H1 (cell line): ENCODE measurements around the gene ARMH3. TPM values are rescaled to one million over a fixed set of nuclear protein-coding genes. Genes with fewer than 3 reads are reported as not detected.

Source experiments
- CEBPB ChIP-seq: IDR thresholded peaks from 2 replicates; pipeline ENCODE4 v1.6.1; 2012; ENCODE audit warnings: low read depth, low read length
- HDAC2 ChIP-seq, 2 experiments: fragments of 300-600 bp in 1 of 2; sonication (generic) in 1 of 2; IDR thresholded peaks; 2 replicates each; pipeline ENCODE4 v1.6.1; 2011 to 2012; ENCODE audit warnings: low read depth in 2 of 2, low read length in 2 of 2, mild to moderate bottlenecking in 2 of 2, moderate library complexity in 2 of 2, borderline replicate concordance in 1 of 2, inconsistent platforms in 1 of 2
- JUND ChIP-seq: IDR thresholded peaks from 2 replicates; pipeline ENCODE4 v1.6.1; 2011; ENCODE audit warnings: mild to moderate bottlenecking, improper control_type of control experiment, low read length
- KDM4A ChIP-seq: IDR thresholded peaks from one replicate; pipeline ENCODE4 v1.7.1; 2012; ENCODE audit warnings: low read depth, mild to moderate bottlenecking, moderate library complexity, low read length, inconsistent platforms; ENCODE audit not compliant: severe bottlenecking
- MAX ChIP-seq: IDR thresholded peaks from 2 replicates; pipeline ENCODE4 v1.6.1; 2012; ENCODE audit warnings: inconsistent platforms
- NRF1 ChIP-seq: IDR thresholded peaks from 2 replicates; pipeline ENCODE4 v1.6.1; 2011; ENCODE audit warnings: mild to moderate bottlenecking, low read depth, low read length, improper control_type of control experiment
- RBBP5 ChIP-seq: IDR thresholded peaks from 2 replicates; pipeline ENCODE4 v1.7.1; 2012; ENCODE audit warnings: low read depth, mild to moderate bottlenecking, inconsistent platforms, low read length, moderate library complexity, borderline replicate concordance
- RFX5 ChIP-seq: IDR thresholded peaks from 2 replicates; pipeline ENCODE4 v1.6.1; 2011; ENCODE audit warnings: low read depth, low read length, improper control_type of control experiment, borderline replicate concordance
- polyA plus RNA-seq, 7 experiments: library from polyadenylated mRNA; depleted of rRNA in 3 of 7; stranded (reverse) in 5 of 7; unstranded in 2 of 7; fragments of >200 nt in 5 of 7; fragments of 200-250 nt in 2 of 7; gene quantifications; 1 replicate in 5 of 7; 2 replicates in 1 of 7; 4 replicates in 1 of 7; pipeline versions ENCODE4 v1.2.1 to v1.2.3, GENCODE V29; 2011 to 2013; ENCODE audit warnings: missing spikeins in 2 of 7, mixed read lengths in 2 of 7
- total RNA-seq: library from RNA; stranded (reverse); fragmentation: NEBNext Ultra II Directional; extraction: Animal tissue kit (Norgen Biotek cat#: 25700); gene quantifications from 2 replicates; pipeline ENCODE4 v1.2.1, GENCODE V29; 2021
- TF ChIP-seq, protein P1 (sequence below): IDR thresholded peaks from 2 replicates; pipeline ENCODE4 v1.6.1; 2011; ENCODE audit warnings: low read depth, mild to moderate bottlenecking, low read length; ENCODE audit not compliant: insufficient read depth

Gene ARMH3
- total and polyA plus RNA-seq, 2 of the 8 experiments (the other 6 are each of a cell fraction or from before 2014, with no cell fraction given) = 11.6 to 18.3 TPM

DNA sequence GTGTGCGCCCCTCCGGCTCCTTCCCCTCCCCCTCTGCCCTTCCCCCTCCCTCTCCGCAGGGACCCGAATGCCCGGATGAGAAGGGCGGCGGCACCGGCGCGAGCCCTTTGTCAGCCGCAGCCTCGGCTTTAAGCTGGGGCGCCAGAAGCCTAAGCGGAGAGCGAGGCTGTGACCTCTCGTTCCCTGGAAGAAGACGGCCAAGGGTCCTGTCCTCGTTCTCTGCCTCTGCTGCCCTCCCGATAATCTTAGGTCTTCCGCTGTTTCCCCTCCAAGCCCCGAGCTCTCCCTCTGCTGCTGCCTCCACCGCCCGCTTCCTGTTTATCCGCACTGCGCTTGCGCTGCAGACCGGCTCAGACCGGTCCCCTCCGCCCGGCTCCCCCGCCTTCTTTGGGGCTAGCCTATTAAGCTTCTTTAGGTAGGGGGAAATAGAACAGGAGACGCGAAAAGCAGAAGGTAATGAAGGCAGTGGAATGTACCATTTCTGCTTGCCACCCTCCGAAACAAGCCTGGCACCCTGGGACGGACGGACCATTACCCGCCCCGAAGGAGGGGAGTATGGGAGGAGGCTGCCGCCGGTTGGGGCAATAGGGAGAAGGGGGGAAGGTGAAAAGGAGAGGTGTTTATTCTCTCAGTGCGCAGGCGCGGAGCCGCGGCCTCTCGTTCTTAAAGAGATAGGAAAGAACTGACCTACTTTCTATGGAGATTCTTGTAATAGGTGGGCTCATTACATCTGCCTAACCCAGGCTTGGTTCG is 237.7 kb downstream of the ARMH3 start, which contains the start of gene OGA (continued):
- TF ChIP-seq MAX (peak; percentile 60; the same call in 1 of the 2 replicates), RFX5 (no peak), HDAC2 (IDR thresholded peaks at IDR 0.05; ENCODE audit: borderline replicate concordance in 1 of 2, low read depth in 2 of 2, low read length in 2 of 2) (no peak; a peak in 1 of 4 replicates), RBBP5 (no peak), KDM4A (peak; percentile 14), NRF1 (peak; percentile 72), JUND (peak; percentile 97), CEBPB (peak; percentile 51; the same call in 1 of the 2 replicates)
- TF ChIP-seq, protein P1, sequence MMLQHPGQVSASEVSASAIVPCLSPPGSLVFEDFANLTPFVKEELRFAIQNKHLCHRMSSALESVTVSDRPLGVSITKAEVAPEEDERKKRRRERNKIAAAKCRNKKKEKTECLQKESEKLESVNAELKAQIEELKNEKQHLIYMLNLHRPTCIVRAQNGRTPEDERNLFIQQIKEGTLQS = no peak
